Measurements from ENCODE around the gene TACC3. TPM values are rescaled to one million over a fixed set of nuclear protein-coding genes. Genes with fewer than 3 reads are reported as not detected.

Gene TACC3
- total RNA-seq, 1 donor from 2014 or later: 3.9 TPM

DNA sequence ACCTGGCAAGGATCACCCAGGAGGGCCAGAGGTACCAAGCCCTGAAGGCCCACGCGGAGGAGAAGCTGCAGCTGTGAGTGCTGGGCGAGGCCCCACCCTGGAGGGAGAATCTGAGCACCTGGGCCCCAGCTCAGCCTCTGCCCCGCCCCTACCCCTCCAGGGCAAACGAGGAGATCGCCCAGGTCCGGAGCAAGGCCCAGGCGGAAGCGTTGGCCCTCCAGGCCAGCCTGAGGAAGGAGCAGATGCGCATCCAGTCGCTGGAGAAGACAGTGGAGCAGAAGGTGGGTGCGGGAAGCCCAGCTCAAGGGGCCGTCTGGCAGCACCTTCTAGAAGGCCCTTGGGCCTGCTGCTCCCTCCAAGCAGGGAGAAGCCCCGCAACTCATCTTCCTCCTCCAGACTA, 23.2 kb downstream of the TACC3 start:
- no peak for DNase-seq (ENCODE audit: low read depth)

DNA sequence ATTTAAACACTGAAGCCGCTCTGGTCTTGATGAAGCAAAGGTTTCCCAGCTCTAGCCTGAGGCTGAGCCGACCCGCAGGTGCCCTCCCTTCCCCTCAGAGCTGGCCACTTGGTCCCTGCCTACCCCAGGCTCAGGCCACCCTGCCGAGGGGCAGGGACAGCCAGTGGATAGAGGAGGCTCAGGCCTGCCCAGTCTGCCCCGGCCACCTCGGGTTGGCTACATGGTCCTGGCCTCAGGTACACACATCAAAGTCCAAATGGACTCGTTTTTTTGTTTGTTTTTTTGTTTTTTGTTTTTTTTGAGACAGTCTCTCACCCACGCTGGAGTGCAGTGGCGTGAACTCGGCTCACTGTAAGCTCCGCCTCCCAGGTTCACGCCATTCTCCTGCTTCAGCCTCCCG, 23.8 kb downstream of the TACC3 start:
- no peak for DNase-seq (ENCODE audit: low read depth)

DNA sequence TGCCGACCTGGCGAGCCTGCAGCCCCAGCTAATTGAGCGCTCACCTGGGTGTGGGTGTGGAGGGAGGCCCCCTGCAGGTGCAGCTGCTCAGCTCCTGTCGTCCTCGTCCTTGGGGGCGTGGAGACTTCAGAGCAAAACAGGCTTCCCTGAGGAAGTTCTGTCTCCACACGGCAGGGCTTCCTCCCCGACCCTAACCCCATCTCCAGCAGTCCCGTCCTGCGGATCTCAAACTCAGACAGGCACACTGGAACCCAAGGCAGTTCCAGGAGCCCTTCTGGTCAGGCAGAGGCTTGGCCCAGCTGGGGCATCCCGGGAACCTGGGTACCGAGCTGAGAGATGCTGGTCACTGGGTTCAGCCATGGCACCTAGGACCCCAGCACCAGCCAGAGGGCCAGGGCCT, 24.4 kb downstream of the TACC3 start:
- DNase-seq (ENCODE audit: low read depth): no peak

DNA sequence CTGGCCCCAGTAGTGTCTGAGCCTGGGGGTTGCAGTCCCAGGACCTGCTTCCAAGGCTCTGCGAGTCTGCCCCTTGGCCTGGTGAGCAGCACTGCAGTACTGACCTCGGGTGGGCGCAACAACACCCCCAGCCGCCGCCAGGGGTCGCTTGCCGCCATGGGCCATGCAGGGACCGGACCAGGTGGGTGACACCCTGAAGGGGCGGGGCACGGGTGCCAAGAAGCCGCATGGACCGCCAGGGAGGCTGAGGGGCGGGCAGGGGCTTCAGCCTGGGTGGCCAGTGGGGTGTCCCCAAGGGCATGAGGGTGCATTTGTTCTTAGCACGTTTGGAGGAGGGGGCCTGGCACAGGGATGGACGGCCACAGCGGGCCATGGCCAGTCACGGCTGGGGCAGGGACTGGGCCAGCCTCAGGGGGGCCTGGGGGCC, 25.0 kb downstream of the TACC3 start:
- DNase-seq (ENCODE audit: low read depth): peak; percentile 53

DNA sequence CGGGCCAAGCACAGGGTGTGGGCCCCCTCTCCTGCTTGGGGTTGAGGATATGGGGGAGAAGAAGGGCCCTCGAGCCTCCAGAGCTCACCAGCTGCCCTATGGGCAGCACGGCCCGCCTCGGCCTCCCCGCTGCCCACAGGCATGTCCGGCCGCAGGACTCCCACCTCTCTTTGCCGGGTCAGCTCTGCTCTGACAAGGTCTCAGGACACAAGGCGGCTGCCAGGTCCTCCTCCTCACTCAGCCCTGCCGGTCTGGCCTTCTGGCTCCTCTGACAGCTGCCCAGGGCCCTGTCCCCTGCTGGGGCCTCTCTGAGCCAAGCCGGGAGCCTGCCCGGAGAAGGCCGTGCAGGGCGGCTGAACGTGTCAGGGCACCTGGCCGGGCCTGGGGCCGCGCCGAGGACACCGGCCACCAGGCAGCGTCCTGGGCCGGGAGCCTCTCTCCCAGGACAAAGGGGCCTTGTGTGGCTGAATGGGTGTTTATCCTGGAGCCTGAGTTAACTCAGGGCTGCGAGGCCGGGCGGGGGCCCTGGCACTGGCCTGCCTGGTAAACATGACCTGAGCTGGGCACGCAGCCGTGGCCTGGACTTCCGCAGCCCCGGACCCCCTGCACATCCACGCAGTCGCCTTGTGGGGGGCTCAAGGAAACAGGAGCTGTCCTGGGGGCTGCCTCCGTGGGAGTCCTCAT, 25.7 kb downstream of the TACC3 start:
- DNase-seq (ENCODE audit: low read depth): no peak

DNA sequence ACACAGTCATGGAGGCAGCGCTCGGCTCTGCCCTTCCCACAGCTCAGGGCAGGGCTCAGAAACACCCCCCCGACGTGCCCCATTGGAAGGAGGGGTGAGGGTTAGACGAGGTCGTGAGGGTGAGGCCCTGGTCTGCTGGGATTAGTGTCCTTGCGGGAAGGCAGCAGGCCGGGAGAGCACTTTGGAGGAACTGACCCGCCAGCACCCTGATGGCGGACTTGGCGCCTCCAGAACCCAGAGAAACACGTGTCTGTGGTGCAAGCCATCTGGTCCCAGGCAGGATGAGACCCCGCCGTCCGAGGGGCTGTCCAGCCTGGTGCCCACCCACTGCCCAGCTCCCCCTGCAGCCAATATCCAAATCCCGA, 26.3 kb downstream of the TACC3 start:
- DNase-seq (ENCODE audit: low read depth): no peak

DNA sequence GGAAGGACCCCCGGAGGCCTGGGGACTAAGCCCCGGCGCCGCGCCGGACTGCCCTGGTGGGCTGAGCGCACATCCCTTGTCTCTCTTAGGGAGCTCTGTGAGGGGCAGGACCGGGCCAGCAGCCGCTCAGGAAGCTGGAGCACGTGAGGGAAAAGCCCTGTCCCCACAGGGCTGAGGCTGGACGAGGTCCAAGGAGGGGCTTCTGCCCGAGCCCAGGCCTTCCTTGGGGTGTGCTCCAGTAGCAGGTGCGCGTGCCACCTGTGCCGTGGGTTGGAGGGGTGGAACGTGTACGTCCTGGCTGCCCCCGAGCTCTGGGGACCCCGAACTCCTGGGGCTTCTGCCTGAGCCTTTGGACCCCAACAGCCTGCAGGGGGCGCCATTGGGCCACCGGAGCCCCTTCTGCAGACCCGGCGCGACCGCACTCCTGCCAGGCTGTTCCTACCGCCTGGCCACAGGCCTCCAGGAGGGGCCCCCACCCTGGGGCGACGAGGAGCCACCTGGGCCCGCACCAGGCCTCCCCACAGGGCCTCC, 27.2 kb downstream of the TACC3 start:
- DNase-seq (ENCODE audit: low read depth): peak; percentile 65

DNA sequence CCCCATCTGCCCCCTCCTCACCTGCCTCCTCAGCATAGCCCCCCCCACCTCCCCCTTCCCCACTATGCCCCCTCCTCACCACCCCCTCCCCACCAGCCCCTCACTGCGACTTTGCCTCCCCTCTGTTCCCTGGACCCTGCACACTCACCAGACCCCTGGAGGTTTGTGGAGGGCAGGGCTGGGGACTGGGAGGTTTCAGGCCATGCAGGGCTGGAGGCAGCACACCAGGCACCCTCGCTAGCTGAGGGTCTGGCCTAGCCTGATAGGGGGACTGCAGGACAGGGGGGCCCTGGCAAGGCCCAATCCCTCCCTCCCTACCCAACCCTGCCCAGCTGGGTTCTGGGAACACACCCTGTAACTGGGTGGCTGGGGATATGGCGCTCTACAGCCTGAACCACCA, 28.0 kb downstream of the TACC3 start:
- no peak for DNase-seq (ENCODE audit: low read depth)

DNA sequence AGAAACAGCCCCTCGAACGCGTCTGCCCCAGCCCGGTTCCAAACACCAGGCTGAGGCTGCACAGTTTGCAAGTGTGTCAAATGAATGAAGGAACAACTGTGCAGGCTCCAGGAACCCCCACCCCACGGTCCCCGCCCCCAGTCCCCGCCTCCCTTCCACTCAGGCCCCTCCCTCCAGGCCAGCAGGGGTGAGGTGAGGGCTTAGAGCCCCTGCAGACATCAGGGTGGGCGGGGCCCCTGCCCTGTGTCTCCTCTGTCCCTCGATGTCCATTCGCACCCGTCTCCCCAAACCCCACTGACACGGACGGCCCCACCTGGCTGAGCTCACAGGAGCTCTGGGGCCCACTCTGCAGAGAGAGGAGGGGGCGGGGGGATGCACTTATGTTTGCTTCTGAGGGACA, 28.5 kb downstream of the TACC3 start:
- no peak for DNase-seq (ENCODE audit: low read depth)

DNA sequence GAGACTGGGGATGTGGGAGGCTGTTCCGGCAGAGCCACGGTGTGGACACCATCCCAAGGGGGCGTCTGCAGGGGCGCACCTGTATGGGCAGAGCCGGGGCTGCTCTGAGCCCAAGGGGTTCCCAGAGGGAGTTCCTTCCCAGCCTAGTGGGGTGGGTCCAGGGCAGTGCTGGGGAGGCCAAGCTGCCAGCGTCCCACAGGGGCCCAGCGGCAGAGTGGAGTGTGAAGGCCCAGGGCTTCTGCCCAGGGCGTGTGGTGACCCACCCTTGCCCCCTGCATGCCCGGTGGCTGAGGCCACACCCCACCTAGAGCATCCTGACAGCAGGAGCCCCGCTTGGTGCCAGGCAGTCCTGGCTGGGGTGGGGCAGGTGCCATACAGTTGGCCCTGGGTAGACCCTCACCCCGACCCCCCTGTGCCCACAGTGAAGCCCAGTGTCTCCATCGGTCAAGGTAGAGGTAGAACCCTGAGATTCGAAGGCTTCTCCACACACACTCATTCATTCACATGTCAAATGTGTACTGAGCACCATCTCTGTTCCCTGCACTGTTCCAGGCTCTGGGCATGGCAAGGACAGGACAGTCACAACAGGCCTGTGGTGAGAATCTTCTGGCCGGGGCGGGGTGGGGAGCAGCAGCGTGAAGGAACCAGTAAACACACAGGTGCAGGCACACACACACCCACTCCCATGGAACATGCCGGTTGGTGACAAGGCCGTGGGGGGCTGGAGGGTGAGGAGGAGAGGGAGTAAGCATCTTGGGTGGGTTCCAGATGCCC, 29.2 kb downstream of the TACC3 start:
- no peak for DNase-seq (ENCODE audit: low read depth)

DNA sequence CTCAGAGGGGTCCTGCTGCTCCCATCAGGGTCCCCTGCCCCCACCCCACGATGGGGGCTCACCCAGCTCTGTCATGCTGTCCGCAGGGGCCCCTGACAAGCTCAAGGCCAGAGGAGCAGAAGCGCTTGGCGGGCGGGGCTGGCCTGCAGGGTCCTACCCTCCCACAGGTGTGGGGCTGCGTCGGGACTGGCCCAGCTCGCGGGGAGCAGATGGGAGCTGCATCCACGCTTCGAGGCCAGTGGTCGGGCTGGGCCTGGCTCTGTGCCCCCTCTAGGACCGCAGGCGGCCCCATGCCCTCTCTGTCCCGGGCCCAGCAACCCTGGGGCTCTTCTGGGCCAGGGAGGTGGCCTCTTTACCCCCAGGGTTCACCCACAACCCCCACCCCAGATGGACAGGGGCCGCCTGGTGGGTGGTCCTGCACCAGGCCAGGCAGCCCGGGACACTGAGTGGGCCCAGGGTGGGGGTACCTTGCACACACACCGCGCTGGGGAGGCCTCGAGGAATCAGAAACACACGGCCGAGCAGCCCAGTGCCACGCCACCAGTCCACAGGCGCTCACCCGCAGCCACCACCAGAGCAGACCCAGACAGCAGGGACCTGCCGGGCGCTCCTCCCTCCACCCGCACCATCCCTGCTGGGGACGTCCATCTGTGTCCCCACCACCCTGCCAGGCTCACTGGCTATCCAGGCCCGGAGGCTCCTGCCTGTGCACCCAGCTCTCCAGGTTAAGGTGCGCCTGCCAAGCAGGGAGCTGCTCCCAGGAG, 30.0 kb downstream of the TACC3 start:
- no peak for DNase-seq (ENCODE audit: low read depth)

DNA sequence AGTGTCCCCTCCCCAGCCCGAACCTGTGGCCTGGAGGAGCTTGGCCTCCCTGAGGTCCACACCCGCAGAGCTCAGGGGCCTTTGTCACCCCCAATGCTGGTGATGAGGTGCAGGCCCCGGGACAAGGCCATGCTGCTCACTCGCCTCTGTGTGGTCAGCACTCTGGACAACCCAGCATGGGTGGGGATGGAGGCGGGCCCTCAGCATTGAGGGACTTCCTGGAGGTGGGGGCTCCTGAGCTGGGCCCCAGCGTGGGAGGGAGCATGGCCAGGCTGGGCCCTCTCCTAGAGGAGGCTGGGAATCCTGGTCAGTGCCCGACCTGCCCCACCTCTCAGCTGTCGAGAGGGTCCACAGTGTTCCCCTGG, 30.6 kb downstream of the TACC3 start:
- DNase-seq (ENCODE audit: low read depth): no peak

DNA sequence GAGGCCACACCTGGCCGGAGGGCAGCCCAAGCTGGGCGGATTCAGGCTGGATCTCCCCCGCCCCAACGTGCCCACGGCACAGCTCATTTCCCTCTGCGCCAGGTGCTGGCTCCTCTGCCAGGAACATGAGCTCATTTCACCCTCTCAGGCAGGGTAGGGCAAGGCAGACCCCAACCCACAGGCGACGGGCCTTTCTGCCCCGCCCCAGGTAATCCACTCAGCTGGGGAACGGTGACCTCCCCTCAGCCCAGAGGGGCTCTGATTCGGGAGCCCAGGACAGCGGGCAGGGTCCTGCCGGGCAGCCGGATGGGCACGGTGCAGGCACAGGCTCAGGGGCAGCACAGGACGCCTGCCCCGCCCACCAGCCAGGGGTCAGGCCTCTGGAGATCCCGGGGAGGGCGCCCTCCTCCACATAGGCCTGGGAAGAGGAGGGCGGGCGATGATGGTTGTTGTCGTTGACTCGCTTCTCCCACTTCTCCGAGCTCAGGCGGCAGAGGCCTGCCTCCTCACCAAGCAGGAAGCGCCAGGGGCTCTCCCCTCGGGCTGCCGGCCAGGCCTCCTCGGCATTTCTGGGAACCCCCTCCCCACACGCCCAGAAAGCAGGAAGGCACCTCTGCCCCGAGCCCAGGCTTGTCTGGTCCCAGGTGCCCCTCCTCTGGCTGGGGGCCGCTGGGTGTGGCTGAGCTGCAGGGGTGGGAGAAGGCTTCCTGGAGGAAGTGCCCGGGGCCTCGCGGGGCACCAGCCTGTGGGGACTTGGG, 31.1 kb downstream of the TACC3 start:
- DNase-seq (ENCODE audit: low read depth): no peak

DNA sequence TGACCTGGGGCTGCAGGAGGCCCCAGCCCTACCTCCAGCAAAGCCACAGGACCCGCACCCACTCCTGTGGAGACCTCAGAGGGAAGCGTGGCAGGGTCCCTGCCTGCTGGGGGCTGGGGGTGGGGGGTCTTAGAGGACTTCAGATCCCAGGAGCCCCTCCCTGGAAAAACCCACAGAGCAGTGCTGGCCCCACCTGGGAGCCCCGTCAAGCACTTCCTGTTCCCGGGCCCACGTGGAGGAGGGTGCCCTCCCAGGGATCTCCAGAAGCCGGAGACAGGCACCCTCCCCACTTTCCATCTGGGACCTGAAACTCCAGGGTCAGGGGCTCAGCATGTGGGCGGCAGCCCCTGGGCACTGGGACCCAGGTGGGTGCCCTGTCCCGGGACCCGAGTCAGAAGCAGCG, 32.0 kb downstream of the TACC3 start:
- no peak for DNase-seq (ENCODE audit: low read depth)

DNA sequence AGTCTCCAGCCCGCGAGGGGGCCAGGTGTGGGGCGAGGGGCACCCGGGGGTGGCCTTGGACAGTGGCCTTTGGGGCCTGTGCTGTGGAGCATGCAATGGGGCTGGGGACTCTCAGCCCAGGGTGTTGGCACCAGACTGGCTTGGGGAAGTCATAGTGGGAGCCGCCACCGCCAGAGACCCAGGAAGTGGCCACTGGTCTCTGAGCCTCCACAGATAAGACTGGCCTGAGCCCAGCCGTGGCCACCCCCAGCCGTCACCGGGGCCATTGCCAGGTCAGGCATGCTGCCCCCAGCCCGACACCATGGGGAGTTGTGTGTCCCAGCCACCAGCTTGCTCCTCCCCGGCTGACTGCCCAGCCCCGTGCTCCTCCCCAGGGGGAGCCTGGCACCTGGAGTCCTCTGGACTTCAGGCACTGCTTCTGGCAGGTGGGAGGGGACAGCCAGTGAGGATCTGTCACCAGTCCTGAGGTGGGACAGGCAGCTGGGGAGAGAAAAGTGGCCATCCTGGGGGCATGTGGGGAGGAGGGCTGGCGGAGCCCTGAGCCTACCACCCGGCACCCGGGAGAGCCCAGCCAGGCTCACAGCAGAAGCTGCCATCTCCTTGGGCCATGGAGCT, 32.5 kb downstream of the TACC3 start:
- DNase-seq (ENCODE audit: low read depth): no peak

DNA sequence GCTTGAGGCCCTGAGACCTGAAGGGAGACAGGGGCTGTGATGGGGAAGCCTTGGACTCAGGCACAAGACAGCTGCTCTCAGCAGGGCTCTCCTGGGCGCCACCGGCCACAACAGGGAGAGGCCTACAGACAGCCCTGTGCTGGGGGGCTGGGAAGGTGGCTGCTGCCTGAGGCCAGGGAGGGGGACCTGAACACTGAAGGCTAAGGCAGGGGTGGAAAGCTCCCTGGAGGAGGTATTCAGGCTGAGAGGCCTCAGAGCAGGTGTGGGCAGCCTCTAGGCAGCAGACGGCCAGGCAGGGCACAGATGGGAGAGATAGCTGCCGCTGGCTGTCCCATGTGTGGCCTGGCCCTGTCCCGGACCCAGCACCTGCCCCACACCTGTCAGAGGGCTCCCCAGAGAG, 33.0 kb downstream of the TACC3 start:
- DNase-seq (ENCODE audit: low read depth): peak; percentile 70

DNA sequence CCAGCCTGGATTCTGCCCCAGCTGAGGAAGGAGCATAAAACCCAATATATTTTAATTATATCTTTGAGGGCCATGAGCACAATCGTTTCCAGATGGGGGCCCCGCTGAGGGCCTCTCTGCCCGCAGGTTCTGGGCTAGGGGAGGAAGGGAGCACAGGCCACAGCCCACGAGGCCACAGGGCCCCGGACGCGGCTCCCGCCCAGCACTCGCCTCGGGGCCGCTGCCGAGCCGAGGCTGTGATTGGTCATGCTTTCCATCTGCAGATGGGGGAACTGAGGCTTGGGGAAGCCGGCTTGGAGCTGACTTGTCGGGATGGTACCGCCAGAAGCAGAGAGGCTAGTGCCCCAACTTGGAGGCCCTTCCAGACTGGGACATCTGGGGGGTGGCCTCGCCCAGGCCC, 34.0 kb downstream of the TACC3 start:
- no peak for DNase-seq (ENCODE audit: low read depth)

DNA sequence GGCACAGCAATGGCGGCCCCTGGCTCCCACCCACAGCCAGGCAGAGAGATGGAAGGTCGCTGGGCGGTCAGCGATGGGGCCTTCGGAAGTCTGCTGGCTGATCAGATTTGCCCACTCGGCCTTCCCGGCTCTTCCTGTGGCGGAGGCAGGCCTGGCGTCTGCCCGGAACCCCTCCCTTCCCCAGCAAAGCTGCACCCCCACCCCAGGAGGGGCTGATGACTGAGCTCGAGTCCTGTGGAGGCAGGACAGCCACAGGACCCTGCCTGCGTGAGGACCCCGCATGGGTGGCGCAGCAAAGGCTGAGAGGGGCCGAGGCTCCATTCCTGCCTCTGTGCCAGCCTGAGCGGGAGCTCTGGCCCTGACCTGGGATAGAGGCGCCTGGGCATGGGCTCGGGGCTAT, 34.8 kb downstream of the TACC3 start:
- DNase-seq (ENCODE audit: low read depth): no peak

DNA sequence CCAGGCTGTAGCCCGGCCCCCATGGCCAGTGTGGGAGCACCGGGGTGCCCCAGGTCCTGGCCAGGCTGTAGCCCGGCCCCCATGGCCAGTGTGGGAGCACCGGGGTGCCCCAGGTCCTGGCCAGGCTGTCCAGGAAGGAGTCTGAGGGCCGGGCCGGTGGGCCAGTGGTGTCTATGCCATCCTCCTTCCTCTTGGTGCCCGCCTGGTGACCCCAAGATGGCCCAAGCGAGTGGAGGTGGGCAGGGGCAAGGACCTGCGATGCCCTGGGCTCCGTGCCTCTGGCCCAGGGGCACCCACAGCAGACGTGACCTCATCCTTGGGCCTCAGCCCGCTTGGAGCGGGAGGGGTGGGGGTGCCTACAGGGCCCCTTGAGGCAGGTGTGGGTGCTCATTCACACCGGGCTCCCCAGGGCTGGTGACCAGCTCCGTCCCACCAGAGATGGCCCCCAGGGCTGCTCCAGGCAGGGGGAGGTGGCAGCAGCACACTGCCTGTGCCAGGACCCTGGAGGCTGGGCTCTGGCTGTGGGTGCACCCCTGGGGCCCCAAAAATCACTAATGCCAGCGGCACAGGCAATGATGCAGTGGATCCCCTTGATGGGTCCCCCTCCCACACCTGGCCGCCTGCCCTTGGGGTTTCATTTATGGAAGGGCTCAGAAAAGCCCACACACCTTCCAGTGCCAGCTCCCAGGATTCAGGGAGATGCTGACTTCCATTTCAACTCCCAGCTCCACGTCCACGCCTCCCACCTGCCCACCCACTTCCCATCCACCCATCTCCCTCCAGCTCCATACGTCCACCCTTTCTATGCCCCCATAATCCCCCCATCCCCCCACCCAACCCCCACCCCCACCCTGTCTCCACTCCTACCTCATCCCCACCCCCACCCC, 35.8 kb downstream of the TACC3 start:
- DNase-seq (ENCODE audit: low read depth): no peak

DNA sequence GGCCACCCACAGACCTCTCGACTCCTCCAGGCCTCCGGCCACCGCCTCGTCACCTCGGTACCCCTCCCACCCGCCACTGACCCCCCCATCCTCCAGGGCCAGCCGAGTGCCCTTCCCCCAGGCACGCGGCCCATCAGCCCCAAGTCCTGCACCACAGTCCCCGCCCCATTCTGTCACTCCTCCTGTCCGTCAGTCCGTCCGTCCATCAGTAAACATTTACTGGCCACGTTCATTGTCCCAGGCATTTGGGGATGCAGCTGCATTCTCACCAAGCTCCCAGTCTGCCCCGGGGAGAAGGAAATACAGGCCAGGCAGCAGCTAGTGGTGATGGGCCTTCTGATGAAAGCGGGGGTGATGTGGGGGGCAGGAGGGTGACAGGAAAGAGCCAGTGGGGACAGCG, 36.5 kb downstream of the TACC3 start:
- no peak for DNase-seq (ENCODE audit: low read depth)
